GM23248 (cell line): ENCODE measurements around the gene CYP27C1.

Source experiments
- EZH2 ChIP-seq: fragments of 200-600 bp; sonication (generic); IDR thresholded peaks from 2 replicates; pipeline ENCODE4 v1.6.1; 2018; ENCODE audit warnings: antibody characterized with exemption, mild to moderate bottlenecking; ENCODE audit not compliant: insufficient read depth, poor library complexity, severe bottlenecking
- EZH2phosphoT487 ChIP-seq: fragments of 200-600 bp; sonication (generic); IDR thresholded peaks from 2 replicates; pipeline ENCODE4 v1.6.1; 2018; ENCODE audit warnings: antibody characterized with exemption, moderate library complexity, mild to moderate bottlenecking, low read depth; ENCODE audit not compliant: insufficient read depth

- TF ChIP-seq EZH2phosphoT487 (no peak), EZH2 (no peak)
These were observed 23.1 kb downstream of the CYP27C1 start for GRCh38 chr2:127196998-127197397.
